GM10248 (cell line): ENCODE measurements around the gene GRAMD1B.

Experiments
- CTCF ChIA-PET: fragments of 300-600 bp; sonication (Branson Sonifier 250); formaldehyde crosslinking; extraction: SDS; loops from one replicate; lab custom pipeline; 2021; ENCODE audit warnings: antibody characterized with exemption; lab: Yijun Ruan, JAX
- POLR2A ChIA-PET: fragments of 350-650 bp; sonication (Branson Sonifier 250); formaldehyde crosslinking; extraction: SDS; loops from one replicate; lab custom pipeline; 2020; ENCODE audit warnings: antibody characterized with exemption; lab: Yijun Ruan, JAX
- DNase-seq: peaks from one replicate; pipeline ENCODE4 v3.0.0; 2012; ENCODE audit errors: extremely low spot score
- TF ChIP-seq, protein P1 (sequence below): IDR thresholded peaks from 2 replicates; pipeline ENCODE4 v1.5.1; 2012; ENCODE audit warnings: mild to moderate bottlenecking, low read depth; ENCODE audit errors: extremely low read depth, missing control alignments, control extremely low read depth

The GRAMD1B gene

DNA sequence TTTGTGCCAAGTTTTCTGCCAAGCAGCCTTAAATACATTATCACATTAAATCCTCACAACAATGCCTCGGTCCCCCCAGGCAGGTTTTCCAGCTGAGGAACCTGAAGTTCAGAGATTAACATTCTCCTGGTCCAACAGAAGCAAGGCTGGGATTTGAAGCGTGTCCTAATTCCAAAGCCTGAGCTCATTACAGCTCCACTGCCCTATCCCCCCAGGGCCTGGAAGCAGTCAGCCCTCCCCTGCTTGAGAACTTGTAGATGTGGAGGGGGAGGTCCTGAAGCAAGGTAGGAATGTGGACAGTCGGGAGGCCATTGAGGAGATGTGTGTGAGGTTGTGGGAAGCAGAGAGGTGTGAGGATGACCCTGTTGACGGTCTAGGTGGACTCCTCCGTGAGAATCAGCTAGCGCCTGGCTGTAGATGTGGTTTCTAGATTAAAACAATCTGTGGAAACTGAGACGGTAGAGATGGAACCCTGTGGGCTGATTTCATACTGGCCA lies 8.1 kb downstream of the GRAMD1B start:
- DNase-seq: no peak
- TF ChIP-seq, protein P1, sequence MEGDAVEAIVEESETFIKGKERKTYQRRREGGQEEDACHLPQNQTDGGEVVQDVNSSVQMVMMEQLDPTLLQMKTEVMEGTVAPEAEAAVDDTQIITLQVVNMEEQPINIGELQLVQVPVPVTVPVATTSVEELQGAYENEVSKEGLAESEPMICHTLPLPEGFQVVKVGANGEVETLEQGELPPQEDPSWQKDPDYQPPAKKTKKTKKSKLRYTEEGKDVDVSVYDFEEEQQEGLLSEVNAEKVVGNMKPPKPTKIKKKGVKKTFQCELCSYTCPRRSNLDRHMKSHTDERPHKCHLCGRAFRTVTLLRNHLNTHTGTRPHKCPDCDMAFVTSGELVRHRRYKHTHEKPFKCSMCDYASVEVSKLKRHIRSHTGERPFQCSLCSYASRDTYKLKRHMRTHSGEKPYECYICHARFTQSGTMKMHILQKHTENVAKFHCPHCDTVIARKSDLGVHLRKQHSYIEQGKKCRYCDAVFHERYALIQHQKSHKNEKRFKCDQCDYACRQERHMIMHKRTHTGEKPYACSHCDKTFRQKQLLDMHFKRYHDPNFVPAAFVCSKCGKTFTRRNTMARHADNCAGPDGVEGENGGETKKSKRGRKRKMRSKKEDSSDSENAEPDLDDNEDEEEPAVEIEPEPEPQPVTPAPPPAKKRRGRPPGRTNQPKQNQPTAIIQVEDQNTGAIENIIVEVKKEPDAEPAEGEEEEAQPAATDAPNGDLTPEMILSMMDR: no peak
- ChIA-PET POLR2A (interaction anchor here (0.5 kb wide), 1 partner anchor 70 kb away, joined by 7 read pairs; no protein-coding TSS in a partner anchor), CTCF (interaction anchor here (0.7 to 2.4 kb wide), 8 partner anchors 11 to 137 kb away, joined by 3 to 14 read pairs (median 5); no protein-coding TSS in a partner anchor)

DNA sequence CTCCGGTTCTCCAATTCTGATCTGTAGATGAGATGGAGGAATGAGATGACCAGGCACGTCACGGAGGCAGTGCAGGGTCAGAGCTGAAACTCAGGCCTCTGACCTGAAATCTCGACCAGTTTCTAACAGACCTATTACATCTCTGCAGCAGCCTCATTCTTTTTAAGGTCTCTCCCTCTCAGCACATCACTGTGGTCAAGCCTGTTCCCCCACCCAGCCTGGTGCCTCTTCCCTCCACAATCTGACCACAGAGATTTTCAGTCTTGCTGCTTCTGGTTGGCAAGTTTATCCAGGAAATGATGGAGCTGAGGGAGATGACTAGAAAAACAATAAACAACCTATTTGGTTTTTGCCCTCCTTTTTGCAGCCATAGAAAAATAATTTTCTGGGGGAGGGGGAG lies 9.5 kb downstream of the GRAMD1B start:
- ChIA-PET CTCF (interaction anchor here (1.0 to 2.4 kb wide), 9 partner anchors 8 to 139 kb away, joined by 3 to 14 read pairs (median 6); no protein-coding TSS in a partner anchor), POLR2A (no interaction called here)
- TF ChIP-seq, protein P1: no peak
- DNase-seq: no peak

DNA sequence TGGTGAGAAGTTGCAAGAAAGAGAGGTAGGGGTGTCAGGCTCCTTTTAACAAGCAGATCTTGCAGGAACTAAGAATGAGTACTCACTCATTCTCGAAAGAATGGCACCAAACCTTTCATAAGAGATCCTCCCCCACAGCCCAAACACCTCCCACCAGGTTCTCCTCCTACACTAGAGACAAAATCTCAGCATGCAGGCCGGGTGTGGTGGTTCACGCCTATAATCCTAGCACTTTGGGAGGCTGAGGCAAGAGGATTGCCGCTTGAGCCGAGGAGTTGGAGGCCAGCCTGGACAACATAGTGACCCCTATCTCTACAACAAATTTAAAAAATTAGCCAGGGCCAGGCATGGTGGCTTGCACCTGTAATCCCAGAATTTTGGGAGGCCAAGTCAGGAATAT lies 11.1 kb downstream of the GRAMD1B start:
- ChIA-PET CTCF (no interaction called here), POLR2A (no interaction called here)
- TF ChIP-seq, protein P1: no peak
- DNase-seq: no peak

DNA sequence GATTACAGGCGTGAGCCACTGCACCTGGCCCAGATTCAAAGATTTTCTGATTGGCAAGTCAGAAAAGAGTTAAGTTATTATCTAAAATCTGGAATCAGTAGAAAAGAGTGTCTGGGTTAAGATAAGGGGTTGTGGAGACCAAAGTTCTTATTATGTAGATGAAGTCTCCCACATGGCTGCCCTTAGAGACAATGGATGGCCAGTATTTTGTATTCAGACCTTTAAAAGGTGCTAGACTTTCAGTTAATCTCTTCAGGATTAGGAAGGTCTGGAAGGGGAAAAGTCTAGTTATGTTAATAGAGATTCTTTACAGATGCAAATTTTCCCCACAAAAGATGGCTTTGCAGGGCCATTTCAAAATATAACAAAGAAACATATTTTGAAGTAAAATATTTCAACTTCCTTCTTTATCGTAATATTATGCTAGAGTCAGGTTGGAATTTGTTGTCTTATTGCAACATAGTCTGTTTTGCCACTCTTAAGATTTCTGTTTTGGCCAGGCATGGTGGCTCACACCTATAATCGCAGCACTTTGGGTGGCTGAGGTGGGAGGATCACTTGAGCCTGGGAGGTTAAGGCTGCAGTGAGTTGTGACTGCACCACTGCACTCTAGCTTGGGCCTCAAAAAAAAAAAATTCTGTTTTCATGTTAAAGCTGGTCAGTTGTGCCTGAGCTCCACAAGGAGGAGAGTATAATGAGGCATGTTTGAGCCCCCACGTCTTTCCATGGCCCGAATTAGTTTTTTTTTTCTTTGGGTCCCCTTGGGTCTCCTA lies 14.0 kb downstream of the GRAMD1B start:
- DNase-seq: no peak
- TF ChIP-seq, protein P1: no peak
- POLR2A ChIA-PET: no interaction called here
- CTCF ChIA-PET: interaction anchor here (0.8 to 1.9 kb wide), 6 partner anchors 12 to 144 kb away, joined by 3 to 5 read pairs (median 3); no protein-coding TSS in a partner anchor

DNA sequence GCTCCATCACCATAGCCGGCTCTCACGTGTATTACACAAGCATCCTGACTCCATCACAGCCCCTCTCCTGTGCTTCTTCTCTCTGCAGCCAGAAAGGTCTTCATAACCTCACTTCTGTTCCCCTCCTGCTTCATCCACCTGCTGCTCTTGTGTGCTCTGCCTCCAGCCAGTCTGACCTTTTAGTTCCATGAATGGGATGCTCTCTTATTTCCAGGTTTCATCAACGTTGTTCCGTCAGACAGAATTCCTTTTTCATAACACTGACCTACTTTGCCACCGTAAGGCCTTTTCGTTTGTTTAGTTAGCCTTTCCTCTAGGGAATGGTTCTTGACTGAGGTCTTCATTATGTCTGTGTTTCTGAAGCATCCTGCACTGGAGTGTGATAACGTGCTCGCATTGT lies 18.8 kb downstream of the GRAMD1B start:
- ChIA-PET POLR2A (no interaction called here), CTCF (interaction anchor here (1.5 kb wide), 1 partner anchor 16 kb away, joined by 3 read pairs; no protein-coding TSS in a partner anchor)
- TF ChIP-seq, protein P1: no peak
- no peak for DNase-seq

DNA sequence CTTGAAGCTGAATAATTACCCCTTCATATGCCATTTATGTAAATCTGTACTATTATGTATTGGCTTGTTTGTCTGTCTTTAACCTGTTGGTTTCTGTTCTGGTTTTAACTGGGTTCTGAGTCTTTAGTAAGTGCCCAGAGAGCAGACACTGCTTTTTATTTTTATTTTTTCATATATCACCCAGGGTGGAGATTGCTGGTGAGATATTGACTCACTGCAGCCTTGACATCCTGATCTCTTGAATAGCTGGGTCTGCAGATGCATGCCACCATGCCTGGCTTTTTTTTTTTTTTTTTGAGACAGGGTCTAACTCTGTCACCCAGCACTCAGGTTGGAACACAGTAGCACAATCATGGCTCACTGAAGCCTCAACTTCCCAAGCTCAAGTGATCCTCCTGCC lies 19.4 kb downstream of the GRAMD1B start:
- ChIA-PET POLR2A (no interaction called here), CTCF (interaction anchor here (1.5 to 2.5 kb wide), 2 partner anchors 15 to 42 kb away, joined by 3 to 11 read pairs; no protein-coding TSS in a partner anchor)
- DNase-seq: no peak
- TF ChIP-seq, protein P1: no peak
